Measurements from ENCODE around the gene UBE2E2. TPM values are rescaled to one million over a fixed set of nuclear protein-coding genes. Genes with fewer than 3 reads are reported as not detected.

The UBE2E2 gene
- total and polyA plus RNA-seq, 2 of the 13 experiments (the other 11 are each of a cell fraction or from before 2014, with no cell fraction given), result 0.77 to 1.5 TPM

GRCh38 chr3:23308986-23309625 lies 106.0 kb downstream of the UBE2E2 start (continued):
- TF ChIP-seq ZNF878 (CRISPR knock-in tag; IDR thresholded peaks at IDR 0.05) (no peak), ZNF362 (CRISPR knock-in tag; IDR thresholded peaks at IDR 0.05; ENCODE audit: borderline replicate concordance) (no peak), ZNF232 (CRISPR knock-in tag; IDR thresholded peaks at IDR 0.05; ENCODE audit: borderline replicate concordance) (no peak), IRX3 (CRISPR knock-in tag; IDR thresholded peaks at IDR 0.05; ENCODE audit: borderline replicate concordance, low read depth) (no peak), REST (IDR thresholded peaks at IDR 0.05; ENCODE audit: borderline replicate concordance in 1 of 2, low read depth in 1 of 2, low read length in 2 of 2) (no peak)

GRCh38 chr3:23312866-23313265 lies 109.7 kb downstream of the UBE2E2 start:
- H3K27ac ChIP-seq (ENCODE audit: extremely low read length, insufficient read depth, low read length), result no peak overlapping the region
- no peaks in the 10 kb centered on the region for H3K36me3 ChIP-seq (replicated peaks in 1 of 2; ENCODE audit: control insufficient read depth in 1 of 2, insufficient read depth in 2 of 2, low read length in 2 of 2)
- no peaks in the 10 kb centered on the region for H3K27me3 ChIP-seq (ENCODE audit: control insufficient read depth in 1 of 2, insufficient read depth in 2 of 2, low read length in 2 of 2)
- H3K4me2 ChIP-seq (ENCODE audit: low read depth, low read length), result no peak overlapping the region
- DNase-seq (ENCODE audit: low spot score) (no peak), FAIRE-seq (no peak), ATAC-seq (no peak)
- intact Hi-C loops (cut with micrococcal nuclease; ENCODE audit: unreplicated experiment), result no loop called here
- no peak overlapping the region for H3K9ac ChIP-seq (ENCODE audit: insufficient read depth, low read depth, low read length)
- no peaks in the 10 kb centered on the region for H4K20me1 ChIP-seq (ENCODE audit: insufficient read depth, low read length)
- ChIA-PET POLR2A (no interaction called here), CTCF (ENCODE audit: low intra/inter-chr PET ratio, low total read pairs) (no interaction called here)
- H3K4me3 ChIP-seq (replicated peaks in 1 of 3; ENCODE audit: insufficient read depth in 1 of 3, low read depth in 2 of 3, low read length in 3 of 3), result no peak overlapping the region
- H2AFZ ChIP-seq (ENCODE audit: low read length), result no peak overlapping the region
- in situ Hi-C loops (cut with HindIII; ENCODE audit: extremely low pct_ligation_motif_present, low pct_unique_long_range_greater_than_20kb), result no loop called here
- H3K9me3 ChIP-seq (ENCODE audit: low read length), result no peaks in the 10 kb centered on the region
- 27% methylated on average over 3 of the region's 3 CpGs for WGBS (ENCODE audit: low lambda C conversion rate)
- no peaks in the 10 kb centered on the region for H3K79me2 ChIP-seq (ENCODE audit: insufficient read depth, low read length)
- BruUV-seq (replicated peaks), result no TSS peak
- H3K4me1 ChIP-seq (ENCODE audit: insufficient read depth, low read length), result no peaks in the 10 kb centered on the region
- TF ChIP-seq HMGA1 (CRISPR knock-in tag; conservative IDR thresholded peaks at IDR 0.05), result no peak
- no peak for TF ChIP-seq ZNF609 (CRISPR knock-in tag; IDR thresholded peaks at IDR 0.05; ENCODE audit: borderline replicate concordance)
- TF ChIP-seq POGZ (CRISPR knock-in tag; IDR thresholded peaks at IDR 0.05), result no peak
- TF ChIP-seq ZNF800 (CRISPR knock-in tag; IDR thresholded peaks at IDR 0.05), result no peak
- no peak for TF ChIP-seq ZNF589 (CRISPR knock-in tag; conservative IDR thresholded peaks at IDR 0.05)

All from HepG2 (cell line).